ENCODE results near the gene HEY2. TPM values are rescaled to one million over a fixed set of nuclear protein-coding genes. Genes with fewer than 3 reads are reported as not detected.
A peak's percentile ranks its signal among the peaks of the same experiment; 100 is the strongest.

HEY2 gene
- total and polyA plus RNA-seq, 10 donors: 0.59 to 3.7 (median 1.6) TPM

GRCh38 chr6:125784365-125784764, 34.9 kb downstream of the HEY2 start:
- Histone ChIP-seq H3K27ac (no peak overlapping the region), H3K4me3 (no peak overlapping the region), H3K9me3 (no peaks in the 10 kb centered on the region), H3K4me1 (peaks cover 15 to 48% (median 30%) of the 10 kb centered on the region in 6 donors), H3K36me3 (peaks cover 0 to 5% (median 0%) of the 10 kb centered on the region in 6 donors), H3K27me3 (replicated peaks in 1 of 7) (no peaks in the 10 kb centered on the region)
- intact Hi-C loops (cut with DNase I; ENCODE audit: low total_unique reads): loop anchor here (5.0 kb wide), 2 partner anchors 173 to 188 kb away; partner anchors contain the start of gene HINT3
- 61 to 81% (median 69%) methylated on average over 2 of the region's 2 CpGs for WGBS, 5 donors
- DNase-seq: no peak
- TF ChIP-seq POLR2A (IDR thresholded peaks at IDR 0.05): no peak
- no peak for TF ChIP-seq POLR2AphosphoS5 (IDR thresholded peaks at IDR 0.05)
- no peak for TF ChIP-seq CTCF (IDR thresholded peaks at IDR 0.05 in 8 of 11, conservative IDR thresholded peaks at IDR 0.05 in 3 of 11)

DNA sequence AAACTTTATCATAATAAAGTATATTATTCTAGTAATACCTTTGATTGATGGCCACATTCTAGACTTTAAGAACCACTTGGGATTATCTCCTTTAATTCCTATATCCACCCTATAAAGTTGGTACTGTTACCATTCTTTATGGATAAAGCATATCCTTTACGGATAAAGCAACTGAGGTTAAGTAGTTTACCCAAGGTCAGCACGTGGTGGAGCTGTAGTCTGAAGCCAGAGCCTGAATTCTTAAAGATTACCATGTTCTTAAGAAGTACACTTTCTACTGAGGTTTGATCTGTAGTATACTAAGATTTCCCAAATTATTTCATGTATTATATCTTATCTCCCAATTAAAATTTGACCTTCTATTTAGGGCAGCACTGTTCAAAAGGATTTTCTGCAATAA, 38.4 kb downstream of the HEY2 start:
- no peaks in the 10 kb centered on the region for H3K9me3 ChIP-seq
- H3K4me3 ChIP-seq: no peak overlapping the region
- H3K4me1 ChIP-seq: peaks cover 15 to 49% (median 37%) of the 10 kb centered on the region in 6 donors
- H3K27ac ChIP-seq: no peak overlapping the region
- WGBS, 5 donors: 28 to 49% (median 42%) methylated on average over 2 of the region's 2 CpGs
- TF ChIP-seq POLR2AphosphoS5 (IDR thresholded peaks at IDR 0.05): no peak
- TF ChIP-seq CTCF (IDR thresholded peaks at IDR 0.05 in 8 of 11, conservative IDR thresholded peaks at IDR 0.05 in 3 of 11): peak in 1 of 11 experiments; percentile 26
- no peak for DNase-seq
- intact Hi-C loops (cut with DNase I; ENCODE audit: low total_unique reads): no loop called here
- no peaks in the 10 kb centered on the region for H3K27me3 ChIP-seq (replicated peaks in 1 of 7)
- peaks cover 0 to 5% (median 0%) of the 10 kb centered on the region in 6 donors for H3K36me3 ChIP-seq

- Histone ChIP-seq H3K27ac (peak overlapping the region; percentile 91 to 98 (median 96)), H3K4me1 (peaks cover 16 to 58% (median 50%) of the 10 kb centered on the region in 6 donors), H3K27me3 (replicated peaks in 1 of 7) (no peaks in the 10 kb centered on the region), H3K36me3 (peaks cover 0 to 5% (median 0%) of the 10 kb centered on the region in 6 donors), H3K4me3 (peak overlapping the region in 1 of 8 donors; percentile 89), H3K9me3 (no peaks in the 10 kb centered on the region)
- WGBS, 5 donors: 8 to 24% (median 18%) methylated on average over 1 of the region's 1 CpG
- peak; percentile 73 for DNase-seq
- intact Hi-C loops (cut with DNase I; ENCODE audit: low total_unique reads): no loop called here
- peak in 1 of 3 donors; percentile 33 for TF ChIP-seq POLR2AphosphoS5 (IDR thresholded peaks at IDR 0.05)
- no peak for TF ChIP-seq CTCF (IDR thresholded peaks at IDR 0.05 in 8 of 11, conservative IDR thresholded peaks at IDR 0.05 in 3 of 11)
- TF ChIP-seq POLR2A (IDR thresholded peaks at IDR 0.05): no peak
These were observed 39.7 kb downstream of the HEY2 start for GRCh38 chr6:125789167-125789566.

DNA sequence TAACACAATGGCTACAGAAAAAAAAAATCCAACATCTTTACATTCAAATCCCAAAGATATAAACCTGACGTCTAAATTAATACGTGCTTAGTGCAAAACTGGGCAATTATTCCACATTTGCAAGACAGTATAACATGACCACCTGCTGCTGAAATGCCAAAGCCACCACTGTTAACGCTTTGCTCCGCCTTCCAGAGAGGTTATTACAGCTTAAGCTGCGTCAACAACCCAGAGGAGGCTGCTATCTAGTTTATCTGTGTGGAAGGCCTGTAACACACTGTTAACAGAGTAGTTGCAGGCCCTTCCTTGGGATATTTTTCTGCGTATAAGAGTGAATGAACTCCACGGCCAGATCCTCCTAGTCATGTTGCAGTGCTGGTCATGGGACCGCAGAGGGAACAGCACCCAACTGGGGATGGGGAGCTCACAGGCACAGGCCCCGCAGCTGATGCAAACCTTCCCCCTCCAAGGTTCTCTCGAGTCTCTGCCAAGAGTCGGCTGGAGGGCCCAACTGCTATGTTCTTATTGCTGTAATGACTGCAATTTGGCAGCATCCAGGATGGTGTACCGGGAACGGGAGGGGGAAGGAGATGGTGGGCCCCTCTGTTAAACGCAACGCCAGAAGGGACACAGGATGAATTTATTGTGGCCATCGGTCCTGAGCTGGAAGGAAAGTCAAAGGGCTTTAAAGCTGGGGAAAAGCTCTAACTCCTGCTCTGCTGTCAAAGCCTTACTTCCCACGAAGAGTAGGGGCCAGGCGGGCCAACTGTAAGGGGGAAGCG, 40.3 kb downstream of the HEY2 start:
- peak; percentile 85 for DNase-seq
- peaks cover 20 to 64% (median 56%) of the 10 kb centered on the region in 6 donors for H3K4me1 ChIP-seq
- no peaks in the 10 kb centered on the region for H3K27me3 ChIP-seq (replicated peaks in 1 of 7)
- no peaks in the 10 kb centered on the region for H3K9me3 ChIP-seq
- TF ChIP-seq POLR2AphosphoS5 (IDR thresholded peaks at IDR 0.05) (no peak), POLR2A (IDR thresholded peaks at IDR 0.05) (no peak), CTCF (IDR thresholded peaks at IDR 0.05 in 8 of 11, conservative IDR thresholded peaks at IDR 0.05 in 3 of 11) (no peak)
- 11 to 15% (median 14%) methylated on average over 18 to 19 of the region's 19 CpGs for WGBS, 5 donors
- peaks cover 0 to 5% (median 0%) of the 10 kb centered on the region in 6 donors for H3K36me3 ChIP-seq
- H3K27ac ChIP-seq: peak overlapping the region; percentile 91 to 98 (median 96)
- H3K4me3 ChIP-seq: peak overlapping the region; percentile 77 to 95 (median 89)
- intact Hi-C loops (cut with DNase I; ENCODE audit: low total_unique reads): no loop called here
